ENCODE measurements around the gene NPL.

NPL gene

GRCh38 chr1:182766050-182766449, 23.5 kb upstream of the NPL start:
- Histone ChIP-seq H3K9me2 (replicated peaks; ENCODE audit: low read depth, low read length) (no peaks in the 10 kb centered on the region), H3K79me2 (ENCODE audit: insufficient read depth, low read length) (no peaks in the 10 kb centered on the region), H3K36me3 (ENCODE audit: insufficient read depth, low read length) (no peaks in the 10 kb centered on the region), H4K20me1 (ENCODE audit: insufficient read depth, low read length, poor library complexity, severe bottlenecking) (no peaks in the 10 kb centered on the region), H3K9ac (ENCODE audit: low read depth, low read length, poor library complexity, severe bottlenecking) (no peak overlapping the region), H3K4me2 (ENCODE audit: low read depth, low read length, poor library complexity, severe bottlenecking) (no peak overlapping the region), H3K4me1 (ENCODE audit: insufficient read depth, low read length, poor library complexity, severe bottlenecking) (peaks cover 6% of the 10 kb centered on the region), H3K27me3 (ENCODE audit: insufficient read depth, low read length, poor library complexity, severe bottlenecking) (no peaks in the 10 kb centered on the region), H3F3A (ENCODE audit: low read depth) (no peaks in the 10 kb centered on the region), H3K4me3 (ENCODE audit: low read length, poor library complexity, severe bottlenecking) (no peak overlapping the region), H2AFZ (ENCODE audit: low read length) (no peak overlapping the region), H3K9me3 (ENCODE audit: insufficient read depth, low read depth, low read length) (no peaks in the 10 kb centered on the region; the same call in 1 of the 2 replicates)
- TF ChIP-seq CTCF (conservative IDR thresholded peaks at IDR 0.05; ENCODE audit: low read length) (no peak), EZH2phosphoT487 (IDR thresholded peaks at IDR 0.05; ENCODE audit: borderline replicate concordance) (no peak)

- H2AFZ ChIP-seq (ENCODE audit: low read length): no peak overlapping the region
Observed at GRCh38 chr1:182766881-182767645, 22.5 kb upstream of the NPL start.

GRCh38 chr1:182768963-182769362, 20.6 kb upstream of the NPL start:
- Histone ChIP-seq H4K20me1 (ENCODE audit: insufficient read depth, low read length, poor library complexity, severe bottlenecking) (no peaks in the 10 kb centered on the region), H3K4me1 (ENCODE audit: insufficient read depth, low read length, poor library complexity, severe bottlenecking) (no peaks in the 10 kb centered on the region), H3K79me2 (ENCODE audit: insufficient read depth, low read length) (no peaks in the 10 kb centered on the region), H2AFZ (ENCODE audit: low read length) (no peak overlapping the region), H3K9me2 (replicated peaks; ENCODE audit: low read depth, low read length) (no peaks in the 10 kb centered on the region), H3K27me3 (ENCODE audit: insufficient read depth, low read length, poor library complexity, severe bottlenecking) (no peaks in the 10 kb centered on the region), H3K36me3 (ENCODE audit: insufficient read depth, low read length) (no peaks in the 10 kb centered on the region), H3K9me3 (ENCODE audit: insufficient read depth, low read depth, low read length) (no peaks in the 10 kb centered on the region), H3K9ac (ENCODE audit: low read depth, low read length, poor library complexity, severe bottlenecking) (no peak overlapping the region), H3F3A (ENCODE audit: low read depth) (no peaks in the 10 kb centered on the region), H3K4me2 (ENCODE audit: low read depth, low read length, poor library complexity, severe bottlenecking) (no peak overlapping the region), H3K4me3 (ENCODE audit: low read length, poor library complexity, severe bottlenecking) (no peak overlapping the region)
- no peak for TF ChIP-seq EZH2phosphoT487 (IDR thresholded peaks at IDR 0.05; ENCODE audit: borderline replicate concordance)
- TF ChIP-seq CTCF (conservative IDR thresholded peaks at IDR 0.05; ENCODE audit: low read length): no peak

More at GRCh38 chr1:182766881-182767645, 22.5 kb upstream of the NPL start:
- Histone ChIP-seq H3K27me3 (ENCODE audit: insufficient read depth, low read length, poor library complexity, severe bottlenecking) (no peaks in the 10 kb centered on the region), H4K20me1 (ENCODE audit: insufficient read depth, low read length, poor library complexity, severe bottlenecking) (no peaks in the 10 kb centered on the region), H3K4me1 (ENCODE audit: insufficient read depth, low read length, poor library complexity, severe bottlenecking) (no peaks in the 10 kb centered on the region), H3F3A (ENCODE audit: low read depth) (no peaks in the 10 kb centered on the region), H3K9me2 (replicated peaks; ENCODE audit: low read depth, low read length) (no peaks in the 10 kb centered on the region), H3K36me3 (ENCODE audit: insufficient read depth, low read length) (no peaks in the 10 kb centered on the region), H3K4me2 (ENCODE audit: low read depth, low read length, poor library complexity, severe bottlenecking) (no peak overlapping the region), H3K9me3 (ENCODE audit: insufficient read depth, low read depth, low read length) (no peaks in the 10 kb centered on the region), H3K4me3 (ENCODE audit: low read length, poor library complexity, severe bottlenecking) (no peak overlapping the region), H3K9ac (ENCODE audit: low read depth, low read length, poor library complexity, severe bottlenecking) (no peak overlapping the region), H3K79me2 (ENCODE audit: insufficient read depth, low read length) (no peaks in the 10 kb centered on the region)
- no peak for TF ChIP-seq EZH2phosphoT487 (IDR thresholded peaks at IDR 0.05; ENCODE audit: borderline replicate concordance)

GRCh38 chr1:182770232-182770631, 19.3 kb upstream of the NPL start:
- Histone ChIP-seq H3K4me1 (ENCODE audit: insufficient read depth, low read length, poor library complexity, severe bottlenecking) (no peaks in the 10 kb centered on the region), H3K4me2 (ENCODE audit: low read depth, low read length, poor library complexity, severe bottlenecking) (no peak overlapping the region), H3F3A (ENCODE audit: low read depth) (no peaks in the 10 kb centered on the region), H4K20me1 (ENCODE audit: insufficient read depth, low read length, poor library complexity, severe bottlenecking) (no peaks in the 10 kb centered on the region), H3K4me3 (ENCODE audit: low read length, poor library complexity, severe bottlenecking) (no peak overlapping the region), H3K79me2 (ENCODE audit: insufficient read depth, low read length) (no peaks in the 10 kb centered on the region), H3K9ac (ENCODE audit: low read depth, low read length, poor library complexity, severe bottlenecking) (no peak overlapping the region), H2AFZ (ENCODE audit: low read length) (no peak overlapping the region), H3K9me3 (ENCODE audit: insufficient read depth, low read depth, low read length) (no peaks in the 10 kb centered on the region), H3K9me2 (replicated peaks; ENCODE audit: low read depth, low read length) (no peaks in the 10 kb centered on the region), H3K27me3 (ENCODE audit: insufficient read depth, low read length, poor library complexity, severe bottlenecking) (no peaks in the 10 kb centered on the region), H3K36me3 (ENCODE audit: insufficient read depth, low read length) (no peaks in the 10 kb centered on the region)
- no peak for TF ChIP-seq CTCF (conservative IDR thresholded peaks at IDR 0.05; ENCODE audit: low read length)
- no peak for TF ChIP-seq EZH2phosphoT487 (IDR thresholded peaks at IDR 0.05; ENCODE audit: borderline replicate concordance)
